ENCODE results near the gene DIAPH2.

The DIAPH2 gene

GRCh38 chrX:97594646-97595224 lies 910.1 kb downstream of the DIAPH2 start:
- DNase-seq (ENCODE audit: low spot score), result no peak

- DNase-seq (ENCODE audit: low spot score), result no peak
These were observed 913.3 kb downstream of the DIAPH2 start for GRCh38 chrX:97597954-97598353.

DNA sequence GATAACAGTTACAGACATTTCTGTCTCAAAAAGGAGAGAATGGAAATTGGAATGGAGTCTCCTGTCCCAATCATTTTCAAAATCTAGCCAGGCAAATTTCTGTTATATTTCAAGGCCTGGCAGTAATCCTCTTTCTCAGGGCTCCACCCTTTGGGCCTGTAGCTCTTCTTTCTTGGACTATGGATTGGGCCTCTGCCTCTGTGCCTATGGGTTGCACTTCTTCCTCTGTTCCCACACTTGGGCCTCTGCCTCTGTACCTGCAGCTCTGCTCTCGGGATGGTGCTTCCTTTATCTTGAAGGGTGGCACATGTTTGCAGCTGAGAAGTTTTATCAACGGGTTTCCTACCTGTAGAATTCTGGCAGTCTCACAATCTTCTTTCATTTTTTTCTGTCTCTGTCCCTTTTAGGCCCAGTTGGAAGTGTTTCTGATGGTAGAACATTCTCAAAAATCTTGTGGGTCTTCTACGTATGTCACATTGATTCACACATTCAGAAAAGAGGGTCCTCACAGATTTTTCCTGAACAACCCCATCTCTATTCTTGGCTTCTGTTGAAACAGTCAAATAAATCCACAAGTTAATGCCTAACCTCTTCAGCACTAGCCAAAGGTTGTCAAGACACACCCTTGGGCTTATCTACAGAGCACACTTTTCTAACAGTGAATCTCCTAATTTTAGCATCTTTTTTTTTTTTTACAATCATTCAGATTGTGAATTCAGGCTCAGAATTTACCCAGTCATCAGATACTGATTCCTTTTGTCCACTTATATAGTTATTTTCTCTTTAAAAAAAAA lies 918.0 kb downstream of the DIAPH2 start:
- no peak for DNase-seq (ENCODE audit: low spot score)

DNA sequence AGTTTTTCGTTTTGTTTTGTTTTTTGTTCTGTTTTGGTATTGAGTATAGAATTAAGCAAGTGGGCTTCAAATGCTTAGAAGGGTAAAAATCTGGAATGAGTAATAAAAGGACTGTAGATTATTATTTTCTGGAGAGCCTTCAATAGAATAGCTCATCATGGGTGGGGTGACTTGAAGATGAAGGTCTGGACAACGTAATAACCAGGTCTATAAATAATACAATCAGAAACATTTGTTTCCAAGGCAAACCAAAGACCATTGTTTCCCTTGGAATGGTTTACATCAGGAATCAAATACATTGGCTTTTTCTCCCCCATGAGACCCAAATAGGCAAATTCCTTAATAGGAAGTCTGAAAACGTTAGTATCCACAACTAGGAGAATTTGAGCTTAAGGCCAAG lies 920.6 kb downstream of the DIAPH2 start:
- no peak for DNase-seq (ENCODE audit: low spot score)

- DNase-seq (ENCODE audit: low spot score), result no peak
These were observed 924.7 kb downstream of the DIAPH2 start for GRCh38 chrX:97609357-97609756.

DNA sequence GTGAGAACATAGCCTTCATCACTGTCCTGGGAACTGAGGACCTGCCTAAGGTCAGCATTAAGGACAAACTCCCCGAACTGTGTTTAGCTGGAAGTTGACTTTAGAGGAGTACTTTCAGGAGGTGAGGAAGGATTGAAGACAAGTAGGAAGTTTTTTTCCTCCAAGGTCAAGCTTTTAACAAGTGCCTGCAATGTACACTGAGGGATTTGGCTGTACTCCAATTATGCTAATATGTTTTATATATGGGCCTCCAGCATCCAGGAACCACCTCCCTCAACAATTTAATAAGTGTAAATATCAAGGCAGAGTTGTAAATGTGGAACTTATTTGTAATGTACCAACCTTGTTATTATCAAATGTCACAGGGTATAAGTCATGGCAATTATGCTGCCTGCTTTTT lies 925.3 kb downstream of the DIAPH2 start:
- DNase-seq (ENCODE audit: low spot score), result no peak

GRCh38 chrX:97616883-97617530 lies 932.4 kb downstream of the DIAPH2 start:
- no peak for DNase-seq (ENCODE audit: low spot score)

DNA sequence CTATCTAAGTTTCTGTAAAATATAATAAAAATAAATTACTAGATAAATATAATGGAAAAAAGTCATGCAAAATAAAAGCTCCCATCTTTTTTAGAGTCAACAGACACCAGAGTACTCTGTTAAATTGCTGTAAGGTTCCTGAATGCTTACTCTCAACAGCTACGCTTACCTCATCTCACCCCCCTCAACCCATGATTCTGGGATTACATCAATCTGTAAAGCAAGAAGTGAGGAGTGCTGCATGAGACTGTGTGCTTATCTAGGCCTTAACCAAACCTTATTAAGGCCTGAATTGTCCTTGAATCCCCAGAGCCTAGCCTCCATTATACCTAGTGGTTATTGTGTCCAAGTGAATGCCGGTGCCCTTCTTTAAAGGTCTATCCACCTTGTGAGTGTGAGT lies 934.9 kb downstream of the DIAPH2 start:
- no peak for DNase-seq (ENCODE audit: low spot score)

- no peak for DNase-seq (ENCODE audit: low spot score)
These were observed 937.5 kb downstream of the DIAPH2 start for GRCh38 chrX:97622111-97622510.

DNA sequence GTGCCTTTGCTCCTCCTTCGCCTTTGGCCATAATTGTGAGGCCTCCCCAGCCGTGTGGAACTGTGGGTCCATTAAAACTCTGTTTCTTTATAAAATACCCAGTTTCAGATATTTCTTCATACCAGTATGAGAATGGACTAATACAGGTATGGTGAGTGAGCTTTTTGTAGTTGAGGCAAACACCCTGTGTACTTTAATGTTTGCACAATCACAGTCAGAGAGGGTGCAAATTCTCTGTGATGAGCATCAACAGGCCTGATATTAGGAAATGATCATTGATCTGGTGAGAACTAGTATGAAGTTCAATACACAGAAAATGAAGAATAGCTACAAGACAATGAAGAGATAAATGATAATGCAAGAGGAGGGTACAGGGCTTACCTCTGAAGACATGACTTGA lies 943.7 kb downstream of the DIAPH2 start:
- no peak for DNase-seq (ENCODE audit: low spot score)

DNA sequence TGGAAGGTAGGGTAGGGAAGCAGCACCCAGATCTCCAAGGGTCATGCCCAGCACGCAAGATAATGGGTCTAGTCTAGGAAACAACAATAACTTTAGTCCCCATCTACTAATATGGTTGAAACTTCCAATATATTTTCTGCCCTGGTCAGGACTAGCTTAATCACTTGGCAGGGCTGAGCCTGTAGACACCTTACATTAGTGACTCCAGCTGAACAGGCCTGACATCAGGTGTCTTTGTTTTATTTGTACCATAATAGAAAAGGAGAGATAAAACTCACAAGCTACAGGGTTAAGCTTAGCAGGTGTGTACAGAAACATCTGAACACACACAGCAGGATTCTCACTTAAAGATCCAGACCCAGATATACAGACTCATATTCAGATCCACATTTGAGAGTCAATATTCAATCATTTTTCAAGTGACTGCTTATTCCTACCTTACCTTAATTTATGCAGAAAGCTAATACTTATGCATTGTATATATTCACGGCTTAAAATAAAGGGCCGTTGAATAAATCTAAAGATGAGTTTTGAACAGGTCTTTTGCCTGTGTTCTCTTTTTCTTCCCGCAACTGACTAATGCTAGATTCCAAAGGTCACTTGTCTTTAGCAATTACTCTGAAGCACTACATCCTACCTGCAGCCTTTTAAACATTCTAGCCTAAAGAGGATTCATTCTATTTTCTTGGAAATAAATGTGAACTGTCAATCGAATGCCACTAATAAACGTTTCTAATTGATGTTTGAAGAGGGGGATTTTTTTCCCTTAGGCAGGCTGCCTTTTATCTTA lies 944.4 kb downstream of the DIAPH2 start:
- no peak for DNase-seq (ENCODE audit: low spot score)

DNA sequence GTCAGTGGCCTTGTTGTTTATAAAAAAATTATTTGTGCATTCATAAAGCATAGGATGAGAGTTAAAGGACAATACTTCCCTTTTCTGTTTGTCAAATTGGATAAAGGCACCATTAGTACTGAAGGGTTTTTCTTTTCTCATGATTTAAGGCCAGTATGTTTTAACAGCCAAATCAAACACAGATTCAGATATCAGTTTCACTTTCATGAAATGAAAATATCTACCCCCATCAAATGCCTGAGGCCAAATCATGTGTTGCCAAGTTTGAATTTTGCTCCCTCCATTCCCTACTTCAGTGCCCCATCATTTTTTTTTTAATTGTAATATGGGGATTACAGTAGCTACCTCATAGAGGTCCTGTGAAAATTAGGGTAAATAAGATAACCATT lies 944.9 kb downstream of the DIAPH2 start:
- DNase-seq (ENCODE audit: low spot score), result no peak

DNA sequence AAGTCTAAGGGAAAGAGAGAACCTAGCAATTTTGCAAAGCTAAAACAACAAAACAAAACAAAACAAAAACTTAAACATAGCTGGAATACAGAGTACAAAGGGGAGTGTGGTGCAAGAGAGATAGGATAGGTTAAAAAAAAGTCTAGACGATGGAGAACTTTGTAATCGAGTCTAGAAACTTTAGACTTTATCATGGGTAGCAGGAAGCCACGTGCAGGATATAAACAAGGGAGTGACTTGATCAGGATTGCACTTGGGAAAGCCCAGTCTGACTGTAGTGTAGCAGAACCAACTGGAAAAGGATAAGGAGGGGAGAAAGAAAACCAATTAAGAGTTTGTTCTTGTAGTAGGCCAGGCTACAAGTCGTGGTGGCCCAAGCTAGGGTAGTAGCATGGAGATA lies 949.2 kb downstream of the DIAPH2 start:
- DNase-seq (ENCODE audit: low spot score), result no peak

- DNase-seq (ENCODE audit: low spot score), result no peak
These were observed 952.0 kb downstream of the DIAPH2 start for GRCh38 chrX:97636473-97637140.

- no peak for DNase-seq (ENCODE audit: low spot score)
These were observed 952.6 kb downstream of the DIAPH2 start for GRCh38 chrX:97637289-97637688.

DNA sequence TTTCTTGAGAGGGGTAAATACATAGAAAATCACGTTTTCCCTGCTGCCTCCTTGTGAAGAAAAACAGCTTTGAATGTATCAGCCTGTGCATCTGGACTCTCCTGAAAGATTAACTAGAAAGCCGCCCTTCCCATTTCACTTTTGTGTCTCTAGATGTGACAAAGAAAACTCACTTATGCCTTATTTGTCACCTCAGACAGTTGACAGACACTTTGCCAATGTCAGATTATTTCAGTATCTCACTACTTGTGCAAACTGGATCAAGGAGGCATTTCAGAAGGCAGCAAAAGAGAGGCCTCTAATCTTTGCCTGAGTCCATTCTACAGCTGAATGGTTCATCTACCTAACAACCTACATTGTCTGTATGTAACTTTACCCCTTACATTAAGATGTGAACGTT lies 954.0 kb downstream of the DIAPH2 start:
- DNase-seq (ENCODE audit: low spot score), result no peak

DNA sequence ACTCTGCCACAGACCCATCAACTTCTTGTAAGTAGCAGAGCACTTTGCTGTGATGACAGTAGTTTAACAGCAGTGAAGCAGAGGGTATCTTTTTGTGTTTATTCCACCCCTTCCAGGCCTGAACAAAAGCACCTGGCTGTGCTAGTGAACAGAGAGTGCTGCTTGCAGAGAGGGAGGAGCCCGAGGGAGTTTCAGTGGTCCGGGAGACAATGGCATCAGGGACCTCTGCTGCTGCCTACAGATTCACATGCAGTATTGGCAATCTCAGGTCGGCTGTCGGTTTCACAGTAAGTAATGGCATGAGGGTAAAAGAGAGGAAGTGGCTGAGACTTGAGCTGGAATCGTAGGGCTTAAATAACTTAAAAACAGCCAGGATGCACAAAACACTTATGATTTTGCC lies 954.9 kb downstream of the DIAPH2 start:
- DNase-seq (ENCODE audit: low spot score), result no peak
